ENCODE measurements around the gene UTS2B.

UTS2B gene

DNA sequence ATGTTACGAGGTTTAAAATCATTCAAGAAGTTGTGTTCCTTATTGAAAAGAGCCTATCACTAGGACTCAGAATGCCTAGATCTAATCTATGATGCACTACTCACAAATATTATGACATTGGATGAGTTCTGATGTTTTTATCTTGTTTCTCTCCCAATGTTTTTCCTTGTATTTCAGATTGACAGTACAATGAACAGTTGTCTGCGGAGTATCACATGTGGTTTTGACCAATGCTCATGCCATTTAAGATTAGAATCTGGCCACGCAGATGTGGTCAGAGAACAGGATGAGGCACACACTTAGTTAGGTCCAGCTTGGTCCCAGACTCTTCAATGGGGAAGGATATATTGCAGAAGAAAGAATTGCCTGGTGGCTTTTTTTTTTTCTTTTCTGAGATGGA, 26.7 kb downstream of the UTS2B start:
- no peak overlapping the region for H3K27ac ChIP-seq
- TF ChIP-seq ZFX (IDR thresholded peaks at IDR 0.05; ENCODE audit: borderline replicate concordance), result no peak
- TF ChIP-seq, protein P1, sequence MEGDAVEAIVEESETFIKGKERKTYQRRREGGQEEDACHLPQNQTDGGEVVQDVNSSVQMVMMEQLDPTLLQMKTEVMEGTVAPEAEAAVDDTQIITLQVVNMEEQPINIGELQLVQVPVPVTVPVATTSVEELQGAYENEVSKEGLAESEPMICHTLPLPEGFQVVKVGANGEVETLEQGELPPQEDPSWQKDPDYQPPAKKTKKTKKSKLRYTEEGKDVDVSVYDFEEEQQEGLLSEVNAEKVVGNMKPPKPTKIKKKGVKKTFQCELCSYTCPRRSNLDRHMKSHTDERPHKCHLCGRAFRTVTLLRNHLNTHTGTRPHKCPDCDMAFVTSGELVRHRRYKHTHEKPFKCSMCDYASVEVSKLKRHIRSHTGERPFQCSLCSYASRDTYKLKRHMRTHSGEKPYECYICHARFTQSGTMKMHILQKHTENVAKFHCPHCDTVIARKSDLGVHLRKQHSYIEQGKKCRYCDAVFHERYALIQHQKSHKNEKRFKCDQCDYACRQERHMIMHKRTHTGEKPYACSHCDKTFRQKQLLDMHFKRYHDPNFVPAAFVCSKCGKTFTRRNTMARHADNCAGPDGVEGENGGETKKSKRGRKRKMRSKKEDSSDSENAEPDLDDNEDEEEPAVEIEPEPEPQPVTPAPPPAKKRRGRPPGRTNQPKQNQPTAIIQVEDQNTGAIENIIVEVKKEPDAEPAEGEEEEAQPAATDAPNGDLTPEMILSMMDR (IDR thresholded peaks at IDR 0.05), result no peak

DNA sequence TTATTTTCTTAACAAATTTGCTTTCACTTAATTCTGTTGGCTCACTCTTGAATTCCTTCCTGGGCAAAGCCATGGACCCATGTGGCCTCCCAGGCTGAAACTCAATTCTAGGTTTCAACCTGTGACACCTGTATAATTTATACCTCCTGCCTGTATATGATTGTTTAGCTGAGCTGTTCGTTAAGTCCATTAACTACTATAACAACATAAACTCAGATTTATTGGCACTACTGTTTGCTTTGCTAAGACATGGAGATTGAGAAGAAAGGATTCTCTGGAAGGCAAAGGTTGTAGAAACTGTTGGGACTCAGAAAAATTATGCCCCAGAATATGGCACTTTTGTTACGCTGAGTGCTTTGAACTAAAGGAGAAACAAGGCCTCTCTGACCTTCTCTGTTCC, 27.9 kb downstream of the UTS2B start:
- no peak for TF ChIP-seq ZFX (IDR thresholded peaks at IDR 0.05; ENCODE audit: borderline replicate concordance)
- TF ChIP-seq, protein P1 (IDR thresholded peaks at IDR 0.05), result no peak
- no peak overlapping the region for H3K27ac ChIP-seq

DNA sequence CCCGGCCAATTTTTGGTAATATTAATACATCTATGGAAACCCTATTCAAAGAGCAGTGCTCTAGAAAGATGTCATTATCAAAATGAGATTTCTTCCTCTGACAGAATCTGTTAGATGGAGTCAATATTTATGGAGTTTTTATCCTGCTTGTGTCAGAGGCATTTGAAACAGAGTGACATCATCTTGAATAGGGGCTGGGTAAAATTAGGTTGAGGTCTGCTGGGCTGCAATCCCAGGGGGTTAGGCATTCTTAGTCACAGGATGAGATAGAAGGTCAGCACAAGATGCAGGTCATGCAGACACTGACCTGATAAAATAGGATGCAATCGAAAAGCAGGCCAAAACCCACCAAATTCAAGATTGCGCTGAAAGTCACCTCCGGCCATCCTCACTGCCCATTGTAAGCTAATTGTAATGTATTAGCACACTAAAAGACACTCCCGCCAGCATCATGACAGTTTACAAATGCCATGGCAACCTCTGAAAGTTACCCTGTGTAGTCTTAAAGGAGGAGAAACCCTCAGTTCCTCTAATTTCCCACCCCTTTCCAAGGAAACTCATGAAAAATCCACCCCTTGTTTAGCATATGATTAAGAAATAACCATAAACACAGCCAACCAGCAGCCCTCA, 28.4 kb downstream of the UTS2B start:
- no peak overlapping the region for H3K27ac ChIP-seq
- TF ChIP-seq, protein P1 (IDR thresholded peaks at IDR 0.05), result no peak
- TF ChIP-seq ZFX (IDR thresholded peaks at IDR 0.05; ENCODE audit: borderline replicate concordance), result no peak

DNA sequence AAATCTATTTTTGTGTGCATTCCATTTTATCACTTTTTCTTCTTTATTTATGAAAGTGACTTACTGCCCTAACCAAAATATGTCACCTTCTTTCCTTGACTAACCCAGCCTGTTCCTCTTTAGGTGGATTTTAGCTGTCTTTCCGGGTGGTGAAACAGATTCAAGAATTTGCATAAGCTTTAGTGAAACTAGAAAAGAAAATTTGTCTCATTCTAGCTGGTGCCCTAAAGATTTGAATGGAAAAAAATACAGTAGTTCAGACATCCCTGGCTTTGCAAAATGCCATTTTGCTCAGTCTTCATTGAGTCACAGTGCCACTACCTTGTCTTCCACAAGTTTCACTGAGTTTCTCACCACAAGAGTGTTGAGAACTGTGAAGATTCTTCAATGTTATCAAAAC, 29.3 kb downstream of the UTS2B start:
- TF ChIP-seq ZFX (IDR thresholded peaks at IDR 0.05; ENCODE audit: borderline replicate concordance), result no peak
- TF ChIP-seq, protein P1 (IDR thresholded peaks at IDR 0.05), result no peak
- H3K27ac ChIP-seq, result no peak overlapping the region

DNA sequence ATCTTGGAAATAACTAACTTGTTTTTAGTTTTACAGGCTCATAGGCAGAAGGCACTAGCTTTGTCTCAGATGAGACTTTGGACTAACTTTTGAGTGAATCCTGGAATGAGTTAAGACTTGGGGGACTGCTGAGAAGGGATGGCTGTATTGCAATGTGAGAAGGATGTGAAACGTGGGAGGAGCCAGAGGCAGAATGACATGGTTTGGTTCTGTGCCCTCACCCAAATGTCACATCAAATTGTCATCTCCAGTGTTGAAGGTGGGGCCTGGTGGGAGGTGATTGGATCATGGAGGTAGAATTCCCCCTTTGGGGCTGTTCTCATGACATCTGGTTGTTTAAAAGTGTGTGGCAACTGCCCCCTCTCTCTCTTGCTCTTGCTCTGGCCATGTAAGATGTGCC, 29.9 kb downstream of the UTS2B start:
- TF ChIP-seq, protein P1 (IDR thresholded peaks at IDR 0.05), result no peak
- no peak for TF ChIP-seq ZFX (IDR thresholded peaks at IDR 0.05; ENCODE audit: borderline replicate concordance)
- no peak overlapping the region for H3K27ac ChIP-seq

DNA sequence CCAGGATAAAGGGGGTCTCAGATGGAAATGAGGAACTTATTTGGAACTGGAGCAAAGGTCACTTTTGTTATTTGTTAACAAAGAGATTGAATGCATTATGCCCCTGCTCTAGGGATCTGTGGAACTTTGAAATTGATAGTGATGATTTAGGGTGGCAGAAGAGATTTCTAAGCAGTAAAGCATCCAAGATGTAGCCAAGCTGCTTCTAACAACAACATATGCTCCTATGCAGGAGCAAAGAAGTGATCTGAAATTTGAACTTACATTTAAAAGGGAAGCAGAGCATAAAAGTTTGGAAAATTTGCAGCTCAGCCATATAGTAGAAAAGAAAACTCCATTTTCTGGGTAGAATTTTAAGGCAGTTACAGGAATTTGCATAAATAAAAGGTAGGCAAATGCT, 31.5 kb downstream of the UTS2B start:
- TF ChIP-seq, protein P1 (IDR thresholded peaks at IDR 0.05), result no peak
- no peak for TF ChIP-seq ZFX (IDR thresholded peaks at IDR 0.05; ENCODE audit: borderline replicate concordance)
- no peak overlapping the region for H3K27ac ChIP-seq

DNA sequence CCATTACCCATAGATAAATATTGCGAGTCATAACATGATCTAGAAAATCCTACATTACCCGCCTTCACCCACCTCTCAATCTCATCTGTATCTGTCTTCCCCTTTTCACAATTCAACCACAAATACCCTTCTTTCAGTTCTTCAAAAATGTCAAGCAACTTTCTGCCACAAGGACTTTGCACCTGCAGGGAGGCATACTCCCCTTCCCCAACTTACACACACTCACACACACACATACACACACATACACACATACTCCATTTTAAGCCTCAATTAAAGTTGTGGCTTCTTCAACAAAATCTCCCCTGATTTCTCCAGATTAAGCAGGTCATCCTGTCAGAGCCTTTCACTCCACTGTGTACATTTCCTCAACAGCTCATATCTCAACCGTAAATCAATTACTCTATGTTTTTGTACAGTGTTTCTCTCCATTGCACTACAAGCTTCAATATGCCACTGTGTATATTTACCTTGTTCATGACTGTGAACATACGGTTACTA, 34.2 kb downstream of the UTS2B start:
- no peak overlapping the region for H3K27ac ChIP-seq
- TF ChIP-seq, protein P1 (IDR thresholded peaks at IDR 0.05), result no peak
- TF ChIP-seq ZFX (IDR thresholded peaks at IDR 0.05; ENCODE audit: borderline replicate concordance), result no peak
